A673 (cell line): ENCODE measurements around the gene TNPO3.

Experiments
- EZH2 ChIP-seq: fragments of 200-600 bp; sonication (generic); IDR thresholded peaks from 2 replicates; pipeline ENCODE4 v1.6.1; 2017; ENCODE audit warnings: borderline replicate concordance, low read depth, mild to moderate bottlenecking, mixed read lengths, antibody characterized with exemption, low read length; ENCODE audit not compliant: poor library complexity, severe bottlenecking
- TF ChIP-seq, protein P1 (sequence below): fragments of 300-800, 200-600 bp; sonication (generic); conservative IDR thresholded peaks from 2 replicates; pipeline ENCODE4 v1.5.1; 2017; ENCODE audit warnings: low read depth, mild to moderate bottlenecking, antibody characterized with exemption, low read length, moderate library complexity, mixed read lengths

DNA sequence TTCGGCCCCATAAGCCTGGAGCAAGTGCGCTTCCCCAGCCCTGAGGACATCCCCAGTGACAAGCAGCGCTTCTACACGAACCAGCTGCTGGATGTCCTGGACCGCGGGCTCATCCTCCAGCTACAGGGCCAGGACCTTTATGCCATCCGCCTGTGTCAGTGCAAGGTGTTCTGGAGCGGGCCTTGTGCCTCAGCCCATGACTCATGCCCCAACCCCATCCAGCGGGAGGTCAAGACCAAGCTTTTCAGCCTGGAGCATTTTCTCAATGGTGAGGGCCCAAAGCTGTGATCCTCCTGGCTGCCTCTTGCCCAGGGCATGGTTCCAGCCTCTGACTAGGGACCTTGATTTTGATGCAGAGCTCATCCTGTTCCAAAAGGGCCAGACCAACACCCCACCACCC is 107.1 kb downstream of the TNPO3 start:
- TF ChIP-seq, protein P1, sequence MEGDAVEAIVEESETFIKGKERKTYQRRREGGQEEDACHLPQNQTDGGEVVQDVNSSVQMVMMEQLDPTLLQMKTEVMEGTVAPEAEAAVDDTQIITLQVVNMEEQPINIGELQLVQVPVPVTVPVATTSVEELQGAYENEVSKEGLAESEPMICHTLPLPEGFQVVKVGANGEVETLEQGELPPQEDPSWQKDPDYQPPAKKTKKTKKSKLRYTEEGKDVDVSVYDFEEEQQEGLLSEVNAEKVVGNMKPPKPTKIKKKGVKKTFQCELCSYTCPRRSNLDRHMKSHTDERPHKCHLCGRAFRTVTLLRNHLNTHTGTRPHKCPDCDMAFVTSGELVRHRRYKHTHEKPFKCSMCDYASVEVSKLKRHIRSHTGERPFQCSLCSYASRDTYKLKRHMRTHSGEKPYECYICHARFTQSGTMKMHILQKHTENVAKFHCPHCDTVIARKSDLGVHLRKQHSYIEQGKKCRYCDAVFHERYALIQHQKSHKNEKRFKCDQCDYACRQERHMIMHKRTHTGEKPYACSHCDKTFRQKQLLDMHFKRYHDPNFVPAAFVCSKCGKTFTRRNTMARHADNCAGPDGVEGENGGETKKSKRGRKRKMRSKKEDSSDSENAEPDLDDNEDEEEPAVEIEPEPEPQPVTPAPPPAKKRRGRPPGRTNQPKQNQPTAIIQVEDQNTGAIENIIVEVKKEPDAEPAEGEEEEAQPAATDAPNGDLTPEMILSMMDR = no peak
- no peak for TF ChIP-seq EZH2
